Vagina (tissue), 2 donors: ENCODE data around the gene TTC7B. TPM values are rescaled to one million over a fixed set of nuclear protein-coding genes. Genes with fewer than 3 reads are reported as not detected.

Source experiments
- DNase-seq, 2 donors: peaks; one replicate each; pipeline ENCODE4 v3.0.0-alpha.2; 2017; ENCODE audit errors: extremely low spot score in 2 of 2
- H3K27ac ChIP-seq: fragments of 200-600 bp; sonication (generic); one replicate; pipeline ENCODE4 v1.5.1; 2019
- H3K27me3 ChIP-seq: fragments of 200-600 bp; sonication (generic); one replicate; pipeline ENCODE4 v1.5.1; 2019
- H3K36me3 ChIP-seq, 2 donors: fragments of 200-600 bp; sonication (generic); one replicate each; pipeline ENCODE4 v1.5.1; 2017 to 2019
- H3K4me1 ChIP-seq: fragments of 200-600 bp; sonication (generic); one replicate; pipeline ENCODE4 v1.5.1; 2019
- H3K4me3 ChIP-seq, 2 donors: fragments of 200-600 bp; sonication (generic); 1 replicate in 1 of 2; 2 replicates in 1 of 2; pipeline ENCODE4 v1.5.1; 2016 to 2019
- H3K9me3 ChIP-seq: fragments of 200-600 bp; sonication (generic); one replicate; pipeline ENCODE4 v1.5.1; 2019
- CTCF ChIP-seq, 3 experiments: fragments of 450-650 bp in 2 of 3; fragments of 200-600 bp in 1 of 3; sonication (generic) in 1 of 3; IDR thresholded peaks; one replicate each; pipeline ENCODE4 v1.5.1; 2017 to 2019; ENCODE audit warnings: antibody characterized with exemption in 3 of 3, mild to moderate bottlenecking in 2 of 3, moderate library complexity in 2 of 3
- POLR2A ChIP-seq, 2 donors: fragments of 450-650 bp; IDR thresholded peaks; one replicate each; pipeline ENCODE4 v1.6.1; 2017; ENCODE audit warnings: antibody characterized with exemption in 2 of 2, mild to moderate bottlenecking in 2 of 2, moderate library complexity in 2 of 2
- POLR2AphosphoS5 ChIP-seq, 2 donors: sonication (generic); formaldehyde crosslinking; IDR thresholded peaks; one replicate each; pipeline ENCODE4 v1.9.0; 2017; ENCODE audit warnings: antibody characterized with exemption in 2 of 2, mild to moderate bottlenecking in 2 of 2, low read depth in 1 of 2; ENCODE audit not compliant: insufficient read depth in 1 of 2
- intact Hi-C: fragments of 100-400 bp; cut with DNase I; formaldehyde crosslinking; loops from one replicate; pipeline ENCODE4 v1.15.1; 2023
- total RNA-seq: library from RNA; depleted of rRNA; stranded (reverse); fragments of >200 nt; gene quantifications from one replicate; pipeline ENCODE4 v1.2.3, GENCODE V29; 2016

TTC7B gene
- total RNA-seq, 1 donor from 2014 or later: 56.0 TPM

- Histone ChIP-seq H3K27me3 (no peaks in the 10 kb centered on the region), H3K4me1 (no peaks in the 10 kb centered on the region), H3K9me3 (no peaks in the 10 kb centered on the region), H3K4me3 (no peak overlapping the region), H3K27ac (no peak overlapping the region), H3K36me3 (no peaks in the 10 kb centered on the region)
- intact Hi-C loops: no loop called here
- no peak for DNase-seq
- no peak for TF ChIP-seq POLR2AphosphoS5 (IDR thresholded peaks at IDR 0.05; ENCODE audit: insufficient read depth in 1 of 2, low read depth in 1 of 2)
- no peak for TF ChIP-seq CTCF (IDR thresholded peaks at IDR 0.05)
- no peak for TF ChIP-seq POLR2A (IDR thresholded peaks at IDR 0.05)
These were observed 176.6 kb downstream of the TTC7B start for GRCh38 chr14:90639641-90640040.

GRCh38 chr14:90632871-90633270 is 183.4 kb downstream of the TTC7B start:
- Histone ChIP-seq H3K36me3 (no peaks in the 10 kb centered on the region), H3K4me1 (peaks cover 10% of the 10 kb centered on the region), H3K9me3 (no peaks in the 10 kb centered on the region), H3K4me3 (no peak overlapping the region), H3K27me3 (no peaks in the 10 kb centered on the region), H3K27ac (no peak overlapping the region)
- intact Hi-C loops: no loop called here
- no peak for DNase-seq
- TF ChIP-seq POLR2A (IDR thresholded peaks at IDR 0.05) (no peak), POLR2AphosphoS5 (IDR thresholded peaks at IDR 0.05; ENCODE audit: insufficient read depth in 1 of 2, low read depth in 1 of 2) (no peak), CTCF (IDR thresholded peaks at IDR 0.05) (no peak)

GRCh38 chr14:90632451-90632850 is 183.8 kb downstream of the TTC7B start:
- Histone ChIP-seq H3K9me3 (no peaks in the 10 kb centered on the region), H3K36me3 (no peaks in the 10 kb centered on the region), H3K27ac (no peak overlapping the region), H3K4me1 (peaks cover 10% of the 10 kb centered on the region), H3K27me3 (no peaks in the 10 kb centered on the region), H3K4me3 (no peak overlapping the region)
- TF ChIP-seq POLR2A (IDR thresholded peaks at IDR 0.05) (no peak), POLR2AphosphoS5 (IDR thresholded peaks at IDR 0.05; ENCODE audit: insufficient read depth in 1 of 2, low read depth in 1 of 2) (no peak), CTCF (IDR thresholded peaks at IDR 0.05) (no peak)
- DNase-seq: no peak
- intact Hi-C loops: no loop called here

GRCh38 chr14:90630171-90630806 is 185.9 kb downstream of the TTC7B start:
- Histone ChIP-seq H3K27ac (no peak overlapping the region), H3K4me3 (no peak overlapping the region), H3K27me3 (no peaks in the 10 kb centered on the region), H3K36me3 (no peaks in the 10 kb centered on the region), H3K9me3 (no peaks in the 10 kb centered on the region), H3K4me1 (peaks cover 10% of the 10 kb centered on the region)
- intact Hi-C loops: no loop called here
- no peak for TF ChIP-seq POLR2A (IDR thresholded peaks at IDR 0.05)
- TF ChIP-seq CTCF (IDR thresholded peaks at IDR 0.05): no peak
- no peak for TF ChIP-seq POLR2AphosphoS5 (IDR thresholded peaks at IDR 0.05; ENCODE audit: insufficient read depth in 1 of 2, low read depth in 1 of 2)
- no peak for DNase-seq

- TF ChIP-seq POLR2AphosphoS5 (IDR thresholded peaks at IDR 0.05; ENCODE audit: insufficient read depth in 1 of 2, low read depth in 1 of 2) (no peak), CTCF (IDR thresholded peaks at IDR 0.05) (no peak), POLR2A (IDR thresholded peaks at IDR 0.05) (no peak)
- Histone ChIP-seq H3K36me3 (no peaks in the 10 kb centered on the region), H3K9me3 (no peaks in the 10 kb centered on the region), H3K27ac (no peak overlapping the region), H3K4me1 (peaks cover 17% of the 10 kb centered on the region), H3K27me3 (no peaks in the 10 kb centered on the region), H3K4me3 (no peak overlapping the region)
- DNase-seq: no peak
- intact Hi-C loops: no loop called here
These were observed 186.8 kb downstream of the TTC7B start for GRCh38 chr14:90629471-90629870.
